Ovary (tissue), 3 donors: ENCODE data around the gene KCNS1.

Source experiments
- CTCF ChIP-seq, 3 donors: fragments of 450-650 bp in 2 of 3; fragments of 200-600 bp in 1 of 3; IDR thresholded peaks; one replicate each; pipeline versions ENCODE4 v1.5.1 to v1.8.0; 2016 to 2022; ENCODE audit warnings: antibody characterized with exemption in 3 of 3, mild to moderate bottlenecking in 1 of 3
- EP300 ChIP-seq: sonication (generic); formaldehyde crosslinking; IDR thresholded peaks from one replicate; pipeline ENCODE4 v1.6.1; 2017; ENCODE audit warnings: antibody characterized with exemption
- POLR2A ChIP-seq: fragments of 450-650 bp; IDR thresholded peaks from one replicate; pipeline ENCODE4 v1.6.1; 2017; ENCODE audit warnings: antibody characterized with exemption, mild to moderate bottlenecking, moderate library complexity
- donor health status: DM: no; HTN: no; CAD: no.

- TF ChIP-seq POLR2A (no peak), CTCF (IDR thresholded peaks at IDR 0.05) (no peak), EP300 (no peak)
Observed at GRCh38 chr20:45090481-45090880, 10.4 kb downstream of the KCNS1 start.
